H9 (cell line): ENCODE results near the gene CREBRF. TPM values are rescaled to one million over a fixed set of nuclear protein-coding genes. Genes with fewer than 3 reads are reported as not detected.

ENCODE experiments used
- DNase-seq: peaks from one replicate; pipeline ENCODE4 v3.0.0-alpha.2; 2017
- H2AFZ ChIP-seq: one replicate; pipeline ENCODE4 v1.6.1; 2013; ENCODE audit warnings: mild to moderate bottlenecking, low read length, control low read depth, moderate library complexity
- H2AK5ac ChIP-seq: 2 replicates; pipeline ENCODE4 v1.6.1; 2013; ENCODE audit warnings: low read length, control low read depth, mixed read lengths; ENCODE audit not compliant: insufficient read length
- H2BK120ac ChIP-seq: one replicate; pipeline ENCODE4 v1.6.1; 2013; ENCODE audit warnings: low read depth, mild to moderate bottlenecking, low read length, control low read depth, inconsistent platforms; ENCODE audit not compliant: poor library complexity, severe bottlenecking
- H2BK12ac ChIP-seq: 2 replicates; pipeline ENCODE4 v1.6.1; 2013; ENCODE audit warnings: low read length, control low read depth, mixed read lengths, low read depth; ENCODE audit not compliant: insufficient read length
- H2BK15ac ChIP-seq: 2 replicates; pipeline ENCODE4 v1.6.1; 2013; ENCODE audit warnings: low read depth, low read length, control low read depth
- H2BK20ac ChIP-seq: one replicate; pipeline ENCODE4 v1.6.1; 2013; ENCODE audit warnings: low read depth, mild to moderate bottlenecking, low read length, control low read depth, inconsistent platforms; ENCODE audit not compliant: poor library complexity, severe bottlenecking
- H2BK5ac ChIP-seq: 2 replicates; pipeline ENCODE4 v1.6.1; 2013; ENCODE audit warnings: low read length, control low read depth, mixed read lengths; ENCODE audit not compliant: insufficient read length
- H3K14ac ChIP-seq: 2 replicates; pipeline ENCODE4 v1.6.1; 2013; ENCODE audit warnings: low read length, control low read depth; ENCODE audit not compliant: insufficient read depth
- H3K18ac ChIP-seq: 2 replicates; pipeline ENCODE4 v1.6.1; 2013; ENCODE audit warnings: low read depth, mild to moderate bottlenecking, mixed read lengths, low read length, control low read depth; ENCODE audit not compliant: insufficient read length
- H3K23ac ChIP-seq: 2 replicates; pipeline ENCODE4 v1.6.1; 2013; ENCODE audit warnings: low read length, control low read depth, mixed read lengths, low read depth; ENCODE audit not compliant: insufficient read length
- H3K23me2 ChIP-seq: 2 replicates; pipeline ENCODE4 v1.6.1; 2013; ENCODE audit warnings: low read depth, mild to moderate bottlenecking, mixed read lengths, low read length, control low read depth; ENCODE audit not compliant: insufficient read length, poor library complexity, severe bottlenecking
- H3K27ac ChIP-seq: 2 replicates; pipeline ENCODE4 v1.5.1; 2013; ENCODE audit warnings: low read length, control low read depth, mixed read lengths, low read depth; ENCODE audit not compliant: insufficient read length
- H3K27me3 ChIP-seq: 2 replicates; pipeline ENCODE4 v1.6.1; 2013; ENCODE audit warnings: low read length, control low read depth, inconsistent platforms; ENCODE audit not compliant: insufficient read depth
- H3K4ac ChIP-seq: 2 replicates; pipeline ENCODE4 v1.6.1; 2013; ENCODE audit warnings: low read depth, mild to moderate bottlenecking, control low read depth, inconsistent platforms, low read length, moderate library complexity
- H3K4me1 ChIP-seq: 2 replicates; pipeline ENCODE4 v1.6.1; 2013; ENCODE audit warnings: low read length, control low read depth, inconsistent platforms; ENCODE audit not compliant: insufficient read depth
- H3K4me2 ChIP-seq: 2 replicates; pipeline ENCODE4 v1.6.1; 2013; ENCODE audit warnings: low read length, control low read depth, mixed read lengths; ENCODE audit not compliant: insufficient read length, insufficient read depth
- H3K56ac ChIP-seq: 2 replicates; pipeline ENCODE4 v1.6.1; 2013; ENCODE audit warnings: low read depth, mild to moderate bottlenecking, mixed read lengths, low read length, control low read depth; ENCODE audit not compliant: insufficient read length
- H3K79me1 ChIP-seq: 2 replicates; pipeline ENCODE4 v1.6.1; 2013; ENCODE audit warnings: low read depth, mild to moderate bottlenecking, moderate library complexity, low read length, control low read depth, inconsistent platforms; ENCODE audit not compliant: insufficient read depth, poor library complexity, severe bottlenecking
- H3K79me2 ChIP-seq: 2 replicates; pipeline ENCODE4 v1.6.1; 2013; ENCODE audit warnings: low read length, control low read depth, inconsistent platforms; ENCODE audit not compliant: insufficient read depth
- H3K9ac ChIP-seq: 2 replicates; pipeline ENCODE4 v1.6.1; 2013; ENCODE audit warnings: low read length, control low read depth, mixed read lengths; ENCODE audit not compliant: insufficient read length; ENCODE audit errors: extremely low read depth
- H3K9me3 ChIP-seq: one replicate; pipeline ENCODE4 v1.6.1; 2013; ENCODE audit warnings: low read depth, low read length, inconsistent platforms; ENCODE audit not compliant: control insufficient read depth
- H3T11ph ChIP-seq: one replicate; pipeline ENCODE4 v1.6.1; 2013; ENCODE audit warnings: mild to moderate bottlenecking, low read length, control low read depth, inconsistent platforms
- H4K20me1 ChIP-seq: one replicate; pipeline ENCODE4 v1.6.1; 2013; ENCODE audit not compliant: control insufficient read depth, insufficient read length, insufficient read depth
- H4K5ac ChIP-seq: 2 replicates; pipeline ENCODE4 v1.6.1; 2013; ENCODE audit warnings: low read depth, mild to moderate bottlenecking, mixed read lengths, low read length, control low read depth; ENCODE audit not compliant: insufficient read length
- H4K8ac ChIP-seq: replicated peaks from 2 replicates; pipeline ENCODE4 v1.6.1; 2013; ENCODE audit warnings: low read length, control low read depth, mixed read lengths, low read depth; ENCODE audit not compliant: insufficient read length
- H4K91ac ChIP-seq: 2 replicates; pipeline ENCODE4 v1.6.1; 2013; ENCODE audit warnings: low read depth, mild to moderate bottlenecking, moderate library complexity, mixed read lengths, low read length, control low read depth; ENCODE audit not compliant: insufficient read length
- H3K27ac Mint-ChIP-seq, 3 experiments: 2 replicates in 2 of 3; 3 replicates in 1 of 3; pipeline ENCODE4 v1.8.0; 2020 to 2021; ENCODE audit warnings: mixed read lengths in 3 of 3, mild to moderate bottlenecking in 1 of 3, moderate library complexity in 1 of 3
- H3K27me3 Mint-ChIP-seq: 2 replicates; pipeline ENCODE4 v1.8.0; 2021; ENCODE audit warnings: low read depth, mild to moderate bottlenecking, moderate library complexity, mixed read lengths
- H3K36me3 Mint-ChIP-seq, 3 experiments: 2 replicates in 2 of 3; 3 replicates in 1 of 3; pipeline ENCODE4 v1.8.0; 2020 to 2021; ENCODE audit warnings: low read depth in 3 of 3, mixed read lengths in 3 of 3; ENCODE audit not compliant: insufficient read depth in 1 of 3
- H3K4me1 Mint-ChIP-seq, 2 experiments: 2 replicates each; pipeline ENCODE4 v1.8.0; 2020; ENCODE audit warnings: mixed read lengths in 2 of 2
- H3K4me3 Mint-ChIP-seq, 2 experiments: 2 replicates in 1 of 2; 3 replicates in 1 of 2; pipeline ENCODE4 v1.8.0; 2020 to 2021; ENCODE audit warnings: mild to moderate bottlenecking in 2 of 2, mixed read lengths in 2 of 2, moderate library complexity in 1 of 2
- H3K9me3 Mint-ChIP-seq, 2 experiments: 2 replicates in 1 of 2; 3 replicates in 1 of 2; pipeline ENCODE4 v1.8.0; 2020; ENCODE audit warnings: mild to moderate bottlenecking in 2 of 2, mixed read lengths in 2 of 2, moderate library complexity in 1 of 2
- WGBS: extraction: QIAGEN DNeasy Blood & Tissue Kit; methylation state at CpG from one replicate; pipeline ENCODE4 v1.1.7; 2013; ENCODE audit warnings: missing lambda C conversion rate, low lambda C conversion rate, mixed read lengths; ENCODE audit not compliant: insufficient read length; ENCODE audit errors: extremely low coverage; 5-methylcytosine and 5-hydroxymethylcytosine counted together
- total RNA-seq: library from RNA; stranded (reverse); gene quantifications from 2 replicates; pipeline ENCODE4 v1.2.1, GENCODE V29; 2021
- TF ChIP-seq, protein P1 (sequence below): fragments of 200-600 bp; sonication (generic); conservative IDR thresholded peaks from 3 replicates; pipeline ENCODE4 v1.8.0; 2021; ENCODE audit warnings: antibody characterized with exemption, mild to moderate bottlenecking

Gene CREBRF
- total RNA-seq, 1 experiment from 2014 or later = 2.7 TPM

DNA sequence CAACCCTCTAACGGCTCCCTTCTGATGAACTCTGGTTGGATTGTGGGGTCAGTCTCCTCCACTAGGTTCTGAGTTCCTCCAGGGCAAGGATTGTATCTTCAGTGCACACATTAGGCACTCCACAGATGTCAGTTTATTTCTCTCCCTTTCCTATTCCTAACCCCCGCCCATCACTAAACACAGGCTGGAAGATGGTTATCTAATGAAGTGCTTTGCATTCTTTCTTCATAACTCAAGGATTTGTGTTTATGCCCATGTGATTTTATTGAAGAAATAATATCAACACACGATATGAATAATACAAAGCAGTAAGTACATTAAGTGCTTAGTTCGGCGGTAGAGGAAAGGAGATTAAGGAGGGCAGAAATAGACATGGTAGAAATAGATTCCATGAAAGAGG, 4.4 kb upstream of the CREBRF start:
- no peaks in the 10 kb centered on the region for H3K36me3 Mint-ChIP-seq
- H4K8ac ChIP-seq = no peak overlapping the region
- H3K79me1 ChIP-seq = no peaks in the 10 kb centered on the region
- H3K4me2 ChIP-seq = no peak overlapping the region
- no peaks in the 10 kb centered on the region for H3K79me2 ChIP-seq
- no peak overlapping the region for H3K27ac Mint-ChIP-seq
- H3K56ac ChIP-seq = no peak overlapping the region
- peaks cover 13 to 19% of the 10 kb centered on the region in 2 experiments for H3K4me1 Mint-ChIP-seq
- H3K9ac ChIP-seq = no peak overlapping the region
- TF ChIP-seq, protein P1, sequence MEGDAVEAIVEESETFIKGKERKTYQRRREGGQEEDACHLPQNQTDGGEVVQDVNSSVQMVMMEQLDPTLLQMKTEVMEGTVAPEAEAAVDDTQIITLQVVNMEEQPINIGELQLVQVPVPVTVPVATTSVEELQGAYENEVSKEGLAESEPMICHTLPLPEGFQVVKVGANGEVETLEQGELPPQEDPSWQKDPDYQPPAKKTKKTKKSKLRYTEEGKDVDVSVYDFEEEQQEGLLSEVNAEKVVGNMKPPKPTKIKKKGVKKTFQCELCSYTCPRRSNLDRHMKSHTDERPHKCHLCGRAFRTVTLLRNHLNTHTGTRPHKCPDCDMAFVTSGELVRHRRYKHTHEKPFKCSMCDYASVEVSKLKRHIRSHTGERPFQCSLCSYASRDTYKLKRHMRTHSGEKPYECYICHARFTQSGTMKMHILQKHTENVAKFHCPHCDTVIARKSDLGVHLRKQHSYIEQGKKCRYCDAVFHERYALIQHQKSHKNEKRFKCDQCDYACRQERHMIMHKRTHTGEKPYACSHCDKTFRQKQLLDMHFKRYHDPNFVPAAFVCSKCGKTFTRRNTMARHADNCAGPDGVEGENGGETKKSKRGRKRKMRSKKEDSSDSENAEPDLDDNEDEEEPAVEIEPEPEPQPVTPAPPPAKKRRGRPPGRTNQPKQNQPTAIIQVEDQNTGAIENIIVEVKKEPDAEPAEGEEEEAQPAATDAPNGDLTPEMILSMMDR = no peak
- no peak overlapping the region for H3K18ac ChIP-seq
- H3K9me3 ChIP-seq = no peaks in the 10 kb centered on the region
- no peaks in the 10 kb centered on the region; the same call in 1 of the 2 replicates for H3K4me1 ChIP-seq
- no peak overlapping the region for H3T11ph ChIP-seq
- H3K4ac ChIP-seq = no peak overlapping the region
- no peaks in the 10 kb centered on the region for H3K27me3 ChIP-seq
- H2AK5ac ChIP-seq = no peak overlapping the region
- H2BK5ac ChIP-seq = no peak overlapping the region
- H3K9me3 Mint-ChIP-seq = no peaks in the 10 kb centered on the region
- H3K4me3 Mint-ChIP-seq = no peak overlapping the region
- DNase-seq = no peak
- H2BK120ac ChIP-seq = no peak overlapping the region
- no peak overlapping the region for H2BK12ac ChIP-seq
- H2BK15ac ChIP-seq = no peak overlapping the region
- no peak overlapping the region for H3K27ac ChIP-seq
- no peak overlapping the region for H4K91ac ChIP-seq
- peaks cover 23% of the 10 kb centered on the region for H3K27me3 Mint-ChIP-seq
- no peak overlapping the region for H2AFZ ChIP-seq
- no CpG with 5 or more reads among the region's 5 CpGs for WGBS
- H3K23ac ChIP-seq = no peak overlapping the region
- no peaks in the 10 kb centered on the region for H4K20me1 ChIP-seq
- peaks cover 4% of the 10 kb centered on the region for H3K23me2 ChIP-seq
- no peak overlapping the region for H3K14ac ChIP-seq
- no peak overlapping the region for H4K5ac ChIP-seq
- H2BK20ac ChIP-seq = no peak overlapping the region
